GM12878 (cell line): ENCODE results near the gene CLIC6. TPM values are rescaled to one million over a fixed set of nuclear protein-coding genes. Genes with fewer than 3 reads are reported as not detected.

Source experiments
- RELB ChIP-seq: fragments of 450-650 bp; IDR thresholded peaks from 2 replicates; pipeline ENCODE4 v1.6.1; 2017; ENCODE audit warnings: low read depth, mild to moderate bottlenecking, moderate library complexity
- ZBTB4 ChIP-seq: fragments of 450-650 bp; formaldehyde crosslinking; IDR thresholded peaks from 2 replicates; pipeline ENCODE4 v1.4.0; 2022; ENCODE audit warnings: mild to moderate bottlenecking, moderate library complexity
- ZNF217 ChIP-seq: fragments of 450-650 bp; IDR thresholded peaks from 2 replicates; pipeline ENCODE4 v1.6.1; 2017; ENCODE audit warnings: antibody characterized with exemption, mild to moderate bottlenecking
- polyA plus RNA-seq, 11 experiments: library from polyadenylated mRNA; depleted of rRNA in 4 of 11; unstranded in 6 of 11; stranded (reverse) in 5 of 11; fragments of >200 nt; fragmentation: Nextera tagmentation in 4 of 11; fragmentation: Illumina TruSeq in 1 of 11; extraction: Ambion mirVana in 4 of 11; extraction: Trizol in 1 of 11; gene quantifications; 1 replicate in 1 of 11; 2 replicates in 10 of 11; pipeline versions ENCODE4 v1.2.1 to v1.2.3, GENCODE V29; 2011 to 2016; ENCODE audit warnings: inconsistent platforms in 2 of 11, missing spikeins in 2 of 11, low read depth in 1 of 11
- total RNA-seq, 4 experiments: library from RNA; depleted of rRNA in 3 of 4; stranded (reverse); fragments of >200 nt in 3 of 4; fragmentation: Illumina TruSeq in 1 of 4; extraction: Trizol in 1 of 4; gene quantifications; 2 replicates each; pipeline versions ENCODE4 v1.2.1 to v1.2.3, GENCODE V29; 2013 to 2021
- TF ChIP-seq, protein P1 (sequence below): fragments of 450-650 bp; IDR thresholded peaks from 2 replicates; pipeline ENCODE4 v1.6.1; 2017; ENCODE audit warnings: mild to moderate bottlenecking, moderate library complexity

The CLIC6 gene
- total and polyA plus RNA-seq, 10 of the 15 experiments (the other 5 are each of a cell fraction or from before 2014, with no cell fraction given): 5.7 to 34.1 (median 11.2) TPM

DNA sequence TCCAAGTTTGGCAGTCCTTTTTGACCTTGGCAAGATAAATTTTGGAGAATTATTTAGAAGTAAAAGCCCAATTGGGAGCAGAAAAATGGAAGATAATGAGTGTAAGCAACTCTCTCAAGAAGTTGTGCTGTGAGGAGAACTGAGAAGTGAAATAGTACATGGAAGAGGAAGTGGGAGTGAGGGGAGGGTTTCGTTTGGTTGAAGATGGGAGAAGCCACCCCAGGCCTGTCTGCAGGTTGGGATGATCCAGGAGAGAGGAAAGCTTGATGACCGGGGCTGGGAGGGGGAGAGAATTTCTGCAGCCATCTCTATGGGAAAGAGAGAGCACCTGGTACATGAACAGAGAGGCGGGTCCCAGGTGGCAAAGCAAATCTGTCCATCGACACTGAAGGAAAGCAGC is 45.3 kb upstream of the CLIC6 start (continued):
- TF ChIP-seq RELB (no peak), ZNF217 (no peak), ZBTB4 (CRISPR knock-in tag) (no peak)
- TF ChIP-seq, protein P1, sequence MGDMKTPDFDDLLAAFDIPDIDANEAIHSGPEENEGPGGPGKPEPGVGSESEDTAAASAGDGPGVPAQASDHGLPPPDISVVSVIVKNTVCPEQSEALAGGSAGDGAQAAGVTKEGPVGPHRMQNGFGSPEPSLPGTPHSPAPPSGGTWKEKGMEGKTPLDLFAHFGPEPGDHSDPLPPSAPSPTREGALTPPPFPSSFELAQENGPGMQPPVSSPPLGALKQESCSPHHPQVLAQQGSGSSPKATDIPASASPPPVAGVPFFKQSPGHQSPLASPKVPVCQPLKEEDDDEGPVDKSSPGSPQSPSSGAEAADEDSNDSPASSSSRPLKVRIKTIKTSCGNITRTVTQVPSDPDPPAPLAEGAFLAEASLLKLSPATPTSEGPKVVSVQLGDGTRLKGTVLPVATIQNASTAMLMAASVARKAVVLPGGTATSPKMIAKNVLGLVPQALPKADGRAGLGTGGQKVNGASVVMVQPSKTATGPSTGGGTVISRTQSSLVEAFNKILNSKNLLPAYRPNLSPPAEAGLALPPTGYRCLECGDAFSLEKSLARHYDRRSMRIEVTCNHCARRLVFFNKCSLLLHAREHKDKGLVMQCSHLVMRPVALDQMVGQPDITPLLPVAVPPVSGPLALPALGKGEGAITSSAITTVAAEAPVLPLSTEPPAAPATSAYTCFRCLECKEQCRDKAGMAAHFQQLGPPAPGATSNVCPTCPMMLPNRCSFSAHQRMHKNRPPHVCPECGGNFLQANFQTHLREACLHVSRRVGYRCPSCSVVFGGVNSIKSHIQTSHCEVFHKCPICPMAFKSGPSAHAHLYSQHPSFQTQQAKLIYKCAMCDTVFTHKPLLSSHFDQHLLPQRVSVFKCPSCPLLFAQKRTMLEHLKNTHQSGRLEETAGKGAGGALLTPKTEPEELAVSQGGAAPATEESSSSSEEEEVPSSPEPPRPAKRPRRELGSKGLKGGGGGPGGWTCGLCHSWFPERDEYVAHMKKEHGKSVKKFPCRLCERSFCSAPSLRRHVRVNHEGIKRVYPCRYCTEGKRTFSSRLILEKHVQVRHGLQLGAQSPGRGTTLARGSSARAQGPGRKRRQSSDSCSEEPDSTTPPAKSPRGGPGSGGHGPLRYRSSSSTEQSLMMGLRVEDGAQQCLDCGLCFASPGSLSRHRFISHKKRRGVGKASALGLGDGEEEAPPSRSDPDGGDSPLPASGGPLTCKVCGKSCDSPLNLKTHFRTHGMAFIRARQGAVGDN: no peak
- TF ChIP-seq, all 136 proteins: peak for 8
